Left lung (tissue), 10 donors: ENCODE data around the gene CEP78. TPM values are rescaled to one million over a fixed set of nuclear protein-coding genes. Genes with fewer than 3 reads are reported as not detected.
A peak's percentile ranks its signal among the peaks of the same experiment; 100 is the strongest.

ENCODE experiments used
- ATAC-seq: fragments of 200-7000 bp; cut with Tn5 transposase; one replicate; pipeline ENCODE4 v1.9.1; 2020; ENCODE audit warnings: moderate library complexity
- DNase-seq, 4 donors: peaks; one replicate each; pipeline ENCODE4 v3.0.0-alpha.2; 2013 to 2020
- H3K27ac ChIP-seq, 2 donors: fragments of 200-600 bp; sonication (generic) in 1 of 2; one replicate each; pipeline versions ENCODE4 v1.5.0 to v1.8.0; 2020 to 2021
- H3K27me3 ChIP-seq, 2 donors: fragments of 200-600 bp; sonication (generic) in 1 of 2; one replicate each; pipeline versions ENCODE4 v1.5.0 to v1.8.0; 2020 to 2021
- H3K36me3 ChIP-seq, 2 donors: fragments of 200-600 bp; sonication (generic) in 1 of 2; one replicate each; pipeline versions ENCODE4 v1.5.0 to v1.8.0; 2020 to 2021
- H3K4me1 ChIP-seq, 2 donors: fragments of 200-600 bp; one replicate each; pipeline ENCODE4 v1.8.0; 2021
- H3K4me3 ChIP-seq, 2 donors: fragments of 200-600 bp; sonication (generic) in 1 of 2; one replicate each; pipeline versions ENCODE4 v1.5.0 to v1.8.0; 2020 to 2021; ENCODE audit warnings: mild to moderate bottlenecking in 1 of 2
- H3K9me3 ChIP-seq, 2 donors: fragments of 200-600 bp; sonication (generic) in 1 of 2; one replicate each; pipeline versions ENCODE4 v1.5.0 to v1.8.0; 2020 to 2021
- CTCF ChIP-seq, 2 donors: fragments of 200-600 bp; sonication (generic) in 1 of 2; IDR thresholded peaks; one replicate each; pipeline versions ENCODE4 v1.5.0 to v1.8.0; 2021; ENCODE audit warnings: antibody characterized with exemption in 2 of 2
- intact Hi-C, 2 donors: fragments of 100-400 bp; cut with DNase I; formaldehyde crosslinking; loops; one replicate each; pipeline versions ENCODE4 v1.11.2 to v1.14.2; 2022
- polyA plus RNA-seq, 6 donors: library from polyadenylated mRNA; unstranded; fragments of 120-200 nt; gene quantifications; one replicate each; pipeline ENCODE4 v1.2.1, GENCODE V29; 2013; ENCODE audit not compliant: insufficient read length in 6 of 6
- total RNA-seq, 2 donors: library from RNA; stranded (reverse); fragmentation: NEBNext Ultra II Directional; extraction: Animal tissue kit (Norgen Biotek cat#: 25700); gene quantifications; one replicate each; pipeline ENCODE4 v1.2.1, GENCODE V29; 2021
- donor health status: DM: no; HTN: yes; CAD: no.
- donor health status: DM: no; HTN: no; CAD: no.

Gene CEP78
- total and polyA plus RNA-seq, 8 donors = 14.0 to 43.9 (median 40.1) TPM

GRCh38 chr9:78324682-78325081, 88.8 kb downstream of the CEP78 start:
- Histone ChIP-seq H3K36me3 (peaks cover 0 to 3% of the 10 kb centered on the region in 2 donors), H3K4me3 (no peak overlapping the region), H3K4me1 (no peaks in the 10 kb centered on the region), H3K27me3 (no peaks in the 10 kb centered on the region), H3K27ac (no peak overlapping the region), H3K9me3 (no peaks in the 10 kb centered on the region)
- no peak for TF ChIP-seq CTCF (IDR thresholded peaks at IDR 0.05)
- intact Hi-C loops = no loop called here
- no peak for DNase-seq
- ATAC-seq = no peak

DNA sequence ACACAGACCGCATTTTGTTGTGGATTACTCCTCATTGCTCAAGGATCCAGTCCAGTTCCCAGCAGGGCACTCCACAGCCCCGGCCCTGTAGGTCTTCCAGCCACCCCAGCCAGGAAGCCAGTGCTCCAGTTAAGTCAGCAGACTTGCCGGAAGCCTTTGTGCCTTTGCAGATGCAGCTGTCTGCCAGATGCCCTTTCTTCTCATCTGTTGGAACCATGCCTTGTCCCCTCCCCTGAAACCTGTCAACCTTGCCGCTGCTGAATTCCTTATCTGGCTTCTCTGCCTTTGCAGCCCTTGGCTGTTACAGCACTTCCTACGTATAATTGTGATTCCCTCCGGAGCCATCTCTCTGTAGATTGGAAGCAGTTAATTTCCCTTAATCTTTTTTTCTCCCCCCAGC, 89.5 kb downstream of the CEP78 start:
- no peak for TF ChIP-seq CTCF (IDR thresholded peaks at IDR 0.05)
- ATAC-seq (no peak), DNase-seq (peak in 2 of 4 donors; percentile 1 to 3)
- Histone ChIP-seq H3K9me3 (no peaks in the 10 kb centered on the region), H3K36me3 (no peaks in the 10 kb centered on the region), H3K27me3 (no peaks in the 10 kb centered on the region), H3K4me1 (no peaks in the 10 kb centered on the region), H3K27ac (no peak overlapping the region), H3K4me3 (no peak overlapping the region)
- intact Hi-C loops = no loop called here

DNA sequence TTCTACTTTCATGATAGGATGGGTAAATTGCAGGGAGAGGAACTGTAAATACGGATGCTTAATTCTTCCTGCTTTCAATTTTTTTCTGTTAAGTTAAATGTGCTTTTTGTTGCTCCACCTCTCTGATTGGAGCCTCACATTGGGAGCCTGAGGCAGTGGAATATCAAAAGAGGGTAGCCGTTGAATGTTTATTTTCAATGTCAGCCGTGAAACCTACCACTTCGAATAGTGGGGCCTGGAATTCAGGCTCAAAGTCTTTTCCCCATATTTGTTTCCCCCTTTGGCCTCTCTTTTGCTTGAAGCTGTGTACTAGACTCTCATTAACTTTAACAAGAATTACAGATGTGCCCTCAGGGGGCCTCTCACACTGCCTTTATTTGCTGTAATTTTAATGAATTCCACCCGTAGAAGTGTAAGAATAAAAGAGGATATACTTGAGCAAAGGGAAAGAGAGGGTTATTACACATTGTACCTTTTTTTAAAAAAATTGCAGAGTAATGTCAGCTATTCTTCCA, 90.0 kb downstream of the CEP78 start:
- no peak for DNase-seq
- TF ChIP-seq CTCF (IDR thresholded peaks at IDR 0.05) = no peak

GRCh38 chr9:78326564-78326963, 90.7 kb downstream of the CEP78 start:
- H3K4me3 ChIP-seq = no peak overlapping the region
- no peak overlapping the region for H3K27ac ChIP-seq
- ATAC-seq (no peak), DNase-seq (no peak)
- no peaks in the 10 kb centered on the region for H3K9me3 ChIP-seq
- intact Hi-C loops = no loop called here
- H3K27me3 ChIP-seq = no peaks in the 10 kb centered on the region
- H3K36me3 ChIP-seq = no peaks in the 10 kb centered on the region
- TF ChIP-seq CTCF (IDR thresholded peaks at IDR 0.05) = no peak
- H3K4me1 ChIP-seq = no peaks in the 10 kb centered on the region

More for the DNA sequence above, 90.0 kb downstream of the CEP78 start:
- ATAC-seq = no peak
- intact Hi-C loops = no loop called here
- H3K27ac ChIP-seq = no peak overlapping the region
- H3K36me3 ChIP-seq = no peaks in the 10 kb centered on the region
- no peaks in the 10 kb centered on the region for H3K4me1 ChIP-seq
- no peaks in the 10 kb centered on the region for H3K27me3 ChIP-seq
- H3K9me3 ChIP-seq = no peaks in the 10 kb centered on the region
- H3K4me3 ChIP-seq = no peak overlapping the region

Other genes with a start within 250 kb of the CEP78 start
- gene GNAQ, start 204.3 kb upstream of the CEP78 start, total RNA-seq = 10 to 100 TPM; 82.1 to 95.5 TPM
- gene GNAQ, start 204.3 kb upstream of the CEP78 start, polyA plus RNA-seq = 10 to 100 TPM; 55.5 to 66.7 (median 61.7) TPM
- 10 to 100 TPM; 15.9 to 39.4 TPM for gene PSAT1, start 61.0 kb downstream of the CEP78 start, total RNA-seq
- 10 to 100 TPM; 24.9 to 43.7 (median 30.5) TPM for gene PSAT1, start 61.0 kb downstream of the CEP78 start, polyA plus RNA-seq